Neuron (in vitro differentiated cells): ENCODE data around the gene CCDC127.

Experiments
- H2AFZ ChIP-seq: one replicate; pipeline ENCODE4 v1.6.1; 2013; ENCODE audit warnings: low read depth, mild to moderate bottlenecking, inconsistent platforms, low read length, moderate library complexity
- H3K27me3 ChIP-seq: one replicate; pipeline ENCODE4 v1.6.1; 2013; ENCODE audit warnings: low read length; ENCODE audit not compliant: insufficient read depth
- H3K36me3 ChIP-seq: one replicate; pipeline ENCODE4 v1.6.1; 2013; ENCODE audit warnings: low read length; ENCODE audit not compliant: insufficient read depth
- H3K4me1 ChIP-seq: one replicate; pipeline ENCODE4 v1.6.1; 2013; ENCODE audit warnings: low read length; ENCODE audit not compliant: insufficient read depth
- H3K4me3 ChIP-seq: 2 replicates; pipeline ENCODE4 v1.5.1; 2013; ENCODE audit warnings: mild to moderate bottlenecking, low read length, moderate library complexity
- H3K9me3 ChIP-seq: one replicate; pipeline ENCODE4 v1.6.1; 2013; ENCODE audit warnings: low read length

The CCDC127 gene

DNA sequence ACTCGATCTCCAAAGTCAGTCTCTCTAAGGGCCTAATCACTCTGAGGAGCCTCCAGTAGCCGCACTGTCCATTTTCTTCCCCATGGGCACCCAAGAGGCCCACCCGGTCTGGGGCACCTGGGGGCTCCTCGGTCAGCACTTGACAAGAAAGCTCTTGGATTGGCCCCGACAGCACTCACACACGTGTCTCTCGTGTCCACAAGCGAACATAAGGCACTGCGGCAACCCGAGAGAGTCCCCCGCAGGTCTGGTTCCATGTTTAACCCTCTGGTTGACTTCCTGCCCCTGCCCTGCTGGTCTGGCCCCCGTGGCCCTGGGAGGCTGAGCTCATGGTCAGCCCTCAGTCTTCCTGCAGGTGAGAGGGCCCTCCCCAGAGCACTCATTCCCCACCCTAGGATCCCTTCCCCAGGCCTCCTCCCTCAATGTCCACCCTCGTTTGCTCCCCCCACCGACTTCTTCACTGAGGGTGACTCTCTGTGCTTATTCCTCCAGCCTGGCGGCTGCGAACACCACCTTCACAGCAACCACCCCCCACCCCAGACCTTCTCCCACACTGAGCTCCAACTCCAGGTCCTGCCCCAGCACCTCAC, 43.0 kb downstream of the CCDC127 start:
- H2AFZ ChIP-seq, result no peak overlapping the region
- no peaks in the 10 kb centered on the region for H3K27me3 ChIP-seq
- H3K4me3 ChIP-seq, result no peak overlapping the region
- H3K9me3 ChIP-seq, result no peaks in the 10 kb centered on the region
- peaks cover 26% of the 10 kb centered on the region for H3K36me3 ChIP-seq
- peaks cover 23% of the 10 kb centered on the region for H3K4me1 ChIP-seq

DNA sequence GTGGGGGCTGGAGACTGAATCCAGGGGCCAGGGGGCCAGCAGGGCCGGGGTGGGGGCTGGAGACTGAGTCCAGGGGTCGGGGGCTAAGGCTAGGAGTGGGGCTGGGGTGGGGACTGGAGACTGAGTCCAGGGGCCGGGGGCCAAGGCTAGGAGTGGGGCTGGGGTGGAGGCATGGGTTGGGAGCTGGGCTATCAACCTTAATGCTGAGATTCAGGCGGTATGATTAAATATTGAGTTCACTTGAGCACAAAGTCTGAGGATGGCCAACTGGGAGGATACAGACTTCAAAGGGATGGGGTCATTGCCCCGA, 43.7 kb downstream of the CCDC127 start:
- Histone ChIP-seq H3K4me1 (peaks cover 30% of the 10 kb centered on the region), H3K9me3 (no peaks in the 10 kb centered on the region), H2AFZ (no peak overlapping the region), H3K36me3 (peaks cover 22% of the 10 kb centered on the region), H3K4me3 (no peak overlapping the region), H3K27me3 (no peaks in the 10 kb centered on the region)

DNA sequence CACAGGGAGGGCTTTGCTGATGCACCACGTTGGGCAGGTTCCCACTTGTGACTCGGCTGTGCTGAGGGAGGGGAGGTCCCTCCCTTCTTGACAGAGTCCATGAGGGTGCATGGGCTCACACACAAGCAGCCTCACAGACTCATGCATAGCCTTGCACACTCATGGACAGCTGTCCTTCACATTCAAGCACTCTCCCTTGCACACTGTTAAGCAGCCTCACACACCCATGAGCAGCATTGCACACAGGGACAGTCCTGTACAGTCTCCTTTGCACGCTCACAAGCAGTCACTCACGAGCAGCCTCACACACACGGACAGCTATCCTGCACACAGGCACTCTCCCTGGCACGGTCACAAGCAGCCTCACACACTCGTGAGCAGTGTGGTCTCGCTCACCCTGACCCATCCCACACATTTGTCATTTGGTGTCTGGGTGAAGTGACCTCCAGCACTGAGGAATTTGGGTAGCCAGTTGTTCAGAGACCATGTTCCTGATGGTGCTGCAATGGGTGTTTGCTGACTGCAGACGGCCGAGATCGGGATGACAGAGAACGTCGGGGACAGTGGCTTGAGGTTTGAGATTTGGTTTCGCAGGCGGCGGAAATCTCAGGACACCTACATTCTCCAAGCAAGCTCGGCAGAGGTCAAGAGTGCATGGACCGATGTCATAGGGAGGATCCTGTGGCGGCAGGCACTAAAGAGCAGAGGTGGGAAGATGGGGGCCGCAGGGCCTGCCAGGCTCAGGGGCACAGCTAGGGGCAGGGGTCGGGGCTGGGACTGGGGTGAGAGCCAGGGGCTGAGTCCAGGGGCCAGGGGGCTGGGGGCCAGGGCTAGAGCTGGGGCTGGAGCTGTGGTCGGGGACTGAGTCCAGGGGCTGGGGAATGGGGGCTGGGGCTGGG, 44.3 kb downstream of the CCDC127 start:
- Histone ChIP-seq H3K9me3 (no peaks in the 10 kb centered on the region), H3K36me3 (peaks cover 22% of the 10 kb centered on the region), H2AFZ (no peak overlapping the region), H3K4me1 (peaks cover 34% of the 10 kb centered on the region), H3K27me3 (no peaks in the 10 kb centered on the region), H3K4me3 (no peak overlapping the region)

DNA sequence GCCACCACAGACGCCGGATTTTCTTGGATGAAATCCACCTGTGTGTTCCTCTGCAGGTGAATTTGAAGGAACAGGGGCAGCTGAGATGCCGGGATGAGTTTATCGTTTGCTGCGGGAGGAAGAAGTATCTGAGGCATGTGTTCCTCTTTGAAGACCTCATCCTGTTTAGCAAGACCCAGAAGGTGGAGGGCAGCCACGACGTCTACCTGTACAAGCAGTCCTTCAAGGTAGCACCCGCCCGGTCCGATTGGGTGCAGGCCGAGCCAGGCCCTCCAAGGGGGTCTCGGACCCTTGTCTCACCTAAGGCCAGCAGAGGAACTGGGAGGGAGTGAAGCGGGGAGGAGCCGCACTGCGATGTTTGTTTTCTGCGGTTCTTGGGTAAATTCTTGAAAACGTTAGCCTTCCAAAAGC, 45.1 kb downstream of the CCDC127 start:
- peaks cover 41% of the 10 kb centered on the region for H3K4me1 ChIP-seq
- no peaks in the 10 kb centered on the region for H3K9me3 ChIP-seq
- H3K4me3 ChIP-seq, result no peak overlapping the region
- peaks cover 22% of the 10 kb centered on the region for H3K36me3 ChIP-seq
- no peaks in the 10 kb centered on the region for H3K27me3 ChIP-seq
- no peak overlapping the region for H2AFZ ChIP-seq

DNA sequence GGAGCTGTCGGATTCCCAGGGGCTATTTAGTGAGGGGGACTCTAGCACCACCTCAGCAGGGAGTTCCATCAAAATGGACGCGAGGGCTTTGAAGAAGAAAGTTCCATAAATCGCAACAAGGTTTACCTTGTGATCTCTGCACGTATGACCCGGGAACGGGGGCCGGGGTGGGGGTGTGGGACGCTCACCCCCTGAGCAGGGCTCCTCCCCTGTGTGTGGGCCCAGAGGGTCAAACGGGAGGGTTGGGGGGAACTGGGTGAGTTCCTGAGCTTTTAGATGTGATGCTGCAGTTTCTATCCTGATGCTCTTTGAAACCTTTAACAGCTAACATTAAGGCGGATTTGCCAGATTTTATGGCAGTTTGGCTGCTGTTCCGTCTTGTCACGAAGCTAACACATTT, 45.5 kb downstream of the CCDC127 start:
- peaks cover 45% of the 10 kb centered on the region for H3K4me1 ChIP-seq
- H3K27me3 ChIP-seq, result no peaks in the 10 kb centered on the region
- no peak overlapping the region for H3K4me3 ChIP-seq
- no peaks in the 10 kb centered on the region for H3K9me3 ChIP-seq
- no peak overlapping the region for H2AFZ ChIP-seq
- peaks cover 22% of the 10 kb centered on the region for H3K36me3 ChIP-seq

DNA sequence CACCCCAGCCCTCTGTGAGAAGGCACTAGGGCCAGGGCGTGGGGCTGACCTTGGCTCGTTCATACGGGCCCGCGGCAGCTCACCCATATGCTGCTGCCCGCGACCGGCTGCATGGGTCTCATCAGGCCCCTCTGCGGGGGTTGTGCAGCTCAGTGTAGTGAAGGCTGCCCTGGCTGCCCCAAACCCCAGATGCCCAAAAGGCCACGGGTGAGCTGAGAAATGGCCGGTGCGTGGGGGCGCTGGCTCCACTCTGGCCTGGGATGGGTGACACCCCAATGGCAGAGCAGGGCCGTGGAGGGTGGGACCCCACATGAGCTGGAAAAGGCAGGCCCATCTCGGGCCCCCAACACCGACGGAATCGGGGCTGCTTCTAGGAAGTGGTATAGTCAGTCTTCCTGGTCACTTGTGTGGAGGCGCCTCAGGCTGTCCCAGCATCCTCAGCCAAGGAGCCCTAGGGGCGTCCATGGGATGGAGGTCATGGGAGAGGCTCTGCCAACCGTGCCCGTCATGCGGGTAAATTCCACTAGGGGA, 46.1 kb downstream of the CCDC127 start:
- Histone ChIP-seq H3K4me3 (no peak overlapping the region), H3K27me3 (no peaks in the 10 kb centered on the region), H2AFZ (no peak overlapping the region), H3K36me3 (peaks cover 22% of the 10 kb centered on the region), H3K9me3 (no peaks in the 10 kb centered on the region), H3K4me1 (peaks cover 51% of the 10 kb centered on the region)

- peaks cover 22% of the 10 kb centered on the region for H3K36me3 ChIP-seq
- peak overlapping the region; percentile 12 for H3K4me3 ChIP-seq
- H3K9me3 ChIP-seq, result no peaks in the 10 kb centered on the region
- no peaks in the 10 kb centered on the region for H3K27me3 ChIP-seq
- H2AFZ ChIP-seq, result no peak overlapping the region
- H3K4me1 ChIP-seq, result peaks cover 54% of the 10 kb centered on the region
These were observed 46.8 kb downstream of the CCDC127 start for GRCh38 chr5:170971-171800.

- Histone ChIP-seq H3K36me3 (peaks cover 18% of the 10 kb centered on the region), H3K9me3 (no peaks in the 10 kb centered on the region), H2AFZ (no peak overlapping the region), H3K4me1 (peaks cover 54% of the 10 kb centered on the region), H3K27me3 (no peaks in the 10 kb centered on the region), H3K4me3 (no peak overlapping the region)
These were observed 48.2 kb downstream of the CCDC127 start for GRCh38 chr5:169728-170094.

DNA sequence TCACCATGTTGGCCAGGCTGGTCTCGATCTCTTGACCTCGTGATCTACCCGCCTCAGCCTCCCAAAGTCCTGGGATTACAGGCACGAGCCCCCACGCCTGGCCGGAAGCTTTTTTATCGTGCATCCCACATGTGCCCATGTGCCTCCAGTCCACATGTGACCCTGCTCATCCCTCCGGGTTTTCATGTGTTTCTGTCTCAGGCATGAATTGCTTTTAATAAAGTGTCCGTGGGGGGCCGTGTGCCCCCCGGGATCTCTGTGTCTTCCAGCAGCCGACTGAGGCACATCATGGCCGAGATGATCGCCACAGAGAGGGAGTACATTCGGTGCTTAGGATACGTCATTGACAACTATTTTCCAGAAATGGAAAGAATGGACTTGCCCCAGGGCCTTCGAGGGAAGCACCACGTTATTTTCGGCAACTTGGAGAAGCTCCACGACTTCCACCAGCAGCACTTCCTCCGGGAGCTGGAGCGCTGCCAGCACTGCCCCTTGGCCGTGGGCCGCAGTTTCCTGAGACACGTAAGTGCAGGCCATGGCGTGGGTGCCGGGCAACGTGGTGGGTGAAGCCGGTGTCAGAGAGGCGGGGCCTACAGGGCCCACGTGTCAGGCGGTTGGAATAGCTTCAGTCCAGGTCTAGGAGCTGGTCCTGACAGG, 48.8 kb downstream of the CCDC127 start:
- Histone ChIP-seq H3K9me3 (peaks cover under 1% of the 10 kb centered on the region), H3K4me1 (peaks cover 54% of the 10 kb centered on the region), H3K27me3 (no peaks in the 10 kb centered on the region)

DNA sequence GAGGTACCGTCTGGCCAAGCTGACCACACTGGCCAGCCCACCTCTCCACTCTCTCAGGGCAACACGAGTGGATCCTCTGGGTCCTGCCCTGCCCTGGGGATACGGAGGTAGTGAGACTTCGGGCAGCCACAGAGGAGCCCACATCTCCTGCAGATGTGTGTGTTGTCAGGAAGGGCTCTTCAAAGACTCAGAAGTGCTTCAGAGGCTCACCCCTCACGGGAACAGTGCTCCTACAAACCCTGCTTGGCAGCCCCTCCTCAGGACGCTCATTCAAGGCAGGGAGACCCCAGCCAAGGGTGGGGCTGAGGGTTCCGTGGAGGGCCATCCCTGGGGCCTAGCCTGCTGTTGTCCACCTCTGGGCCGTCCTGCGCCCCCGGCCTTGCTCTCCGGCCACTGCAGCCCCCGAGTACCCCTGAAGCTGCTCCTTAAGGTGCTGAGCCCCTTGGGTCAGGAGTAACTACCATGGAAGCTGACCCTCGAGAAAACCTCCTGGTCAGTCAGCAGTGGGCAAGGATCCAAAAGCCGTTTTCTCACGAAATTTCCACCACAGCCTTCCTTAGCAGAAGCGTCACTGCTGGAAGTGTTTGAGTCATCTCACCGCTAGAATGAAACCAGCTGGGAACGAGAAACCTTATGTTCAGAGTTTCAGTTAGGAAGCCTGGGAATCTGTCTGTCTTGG, 49.8 kb downstream of the CCDC127 start:
- no peak overlapping the region for H2AFZ ChIP-seq
- H3K36me3 ChIP-seq, result peaks cover 13% of the 10 kb centered on the region
- peaks cover 2% of the 10 kb centered on the region for H3K9me3 ChIP-seq
- no peaks in the 10 kb centered on the region for H3K27me3 ChIP-seq
- H3K4me3 ChIP-seq, result no peak overlapping the region
- H3K4me1 ChIP-seq, result peaks cover 54% of the 10 kb centered on the region

More for the DNA sequence above, 48.8 kb downstream of the CCDC127 start:
- no peak overlapping the region for H3K4me3 ChIP-seq
- H3K36me3 ChIP-seq, result peaks cover 14% of the 10 kb centered on the region
- H2AFZ ChIP-seq, result no peak overlapping the region

DNA sequence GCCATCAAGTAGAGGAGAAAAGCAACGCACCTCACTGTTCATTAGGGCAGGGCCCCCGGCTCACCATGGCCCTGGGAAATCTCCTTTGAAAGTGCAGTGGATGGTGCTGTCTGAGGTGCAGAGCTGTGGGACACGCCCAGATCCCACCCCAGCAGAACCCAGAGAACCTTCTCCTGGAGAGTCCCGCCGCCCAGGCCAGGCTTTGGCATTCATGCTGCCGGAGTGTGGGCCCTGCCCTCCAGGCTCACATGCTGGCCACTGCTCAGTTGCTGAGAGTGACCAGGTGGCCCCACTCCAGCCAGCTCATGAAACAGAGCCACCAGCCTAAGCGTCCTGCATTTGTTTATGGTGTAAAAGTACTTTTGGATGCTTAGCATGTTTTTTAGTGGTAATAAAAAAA, 50.4 kb downstream of the CCDC127 start:
- peaks cover 14% of the 10 kb centered on the region for H3K36me3 ChIP-seq
- no peaks in the 10 kb centered on the region for H3K27me3 ChIP-seq
- no peak overlapping the region for H2AFZ ChIP-seq
- no peak overlapping the region for H3K4me3 ChIP-seq
- peaks cover 2% of the 10 kb centered on the region for H3K9me3 ChIP-seq
- peaks cover 54% of the 10 kb centered on the region for H3K4me1 ChIP-seq
